ENCODE results near the gene WDR87.

The WDR87 gene

GRCh38 chr19:37845932-37846331, 60.5 kb downstream of the WDR87 start:
- TF ChIP-seq CTCF (IDR thresholded peaks at IDR 0.05; ENCODE audit: borderline replicate concordance, control extremely low read depth, extremely low read depth, insufficient read depth, missing control alignments), result no peak
- DNase-seq (ENCODE audit: low spot score), result no peak
- in situ Hi-C loops (cut with MboI; ENCODE audit: low sequenced_read_pairs, unreplicated experiment), result no loop called here
